Thoracic aorta (tissue), 2 donors: ENCODE data around the gene ARL3. TPM values are rescaled to one million over a fixed set of nuclear protein-coding genes. Genes with fewer than 3 reads are reported as not detected.
A peak's percentile ranks its signal among the peaks of the same experiment; 100 is the strongest.
"Not testable (repeated sequence)": the region's sequence is repeated elsewhere in the genome, so short reads cannot be mapped to it uniquely, and the experiment has no call there.

Experiments used
- ATAC-seq: fragments of 150-250 bp; one replicate; pipeline ENCODE4 v1.8.0; 2017; ENCODE audit warnings: low read depth; ENCODE audit not compliant: insufficient number of reproducible peaks, low FRiP score
- DNase-seq: peaks from one replicate; pipeline ENCODE4 v3.0.0-alpha.2; 2020; ENCODE audit warnings: low spot score
- H3K27ac ChIP-seq, 2 donors: fragments of 200-600 bp; sonication (generic); 1 replicate in 1 of 2; 2 replicates in 1 of 2; pipeline ENCODE4 v1.5.1; 2016; ENCODE audit warnings: mild to moderate bottlenecking in 2 of 2, moderate library complexity in 2 of 2
- H3K27me3 ChIP-seq: fragments of 200-600 bp; sonication (generic); replicated peaks from 2 replicates; pipeline ENCODE4 v1.6.0; 2016; ENCODE audit warnings: mild to moderate bottlenecking; ENCODE audit not compliant: insufficient read depth
- H3K36me3 ChIP-seq: fragments of 200-600 bp; sonication (generic); one replicate; pipeline ENCODE4 v1.5.1; 2016
- H3K4me1 ChIP-seq, 2 donors: fragments of 200-600 bp; sonication (generic); 1 replicate in 1 of 2; 2 replicates in 1 of 2; pipeline versions ENCODE4 v1.5.1 to v1.6.0; 2016; ENCODE audit warnings: low read depth in 2 of 2, mild to moderate bottlenecking in 1 of 2; ENCODE audit not compliant: control insufficient read depth in 1 of 2
- H3K4me3 ChIP-seq: fragments of 200-600 bp; sonication (generic); 2 replicates; pipeline ENCODE4 v1.5.1; 2016; ENCODE audit warnings: mild to moderate bottlenecking
- H3K9me3 ChIP-seq: fragments of 200-600 bp; sonication (generic); 2 replicates; pipeline ENCODE4 v1.5.1; 2016
- total RNA-seq, 2 donors: library from RNA; depleted of rRNA; stranded (reverse); fragments of >200 nt; gene quantifications; one replicate each; pipeline versions ENCODE4 v1.1.0 to v1.2.3, GENCODE V29; 2016
- TF ChIP-seq, protein P1 (sequence below): fragments of 200-600 bp; sonication (generic); IDR thresholded peaks from one replicate; pipeline ENCODE4 v1.5.1; 2019; ENCODE audit warnings: antibody characterized with exemption

Gene ARL3
- total RNA-seq, 2 donors from 2014 or later: 5.1 to 8.8 TPM

DNA sequence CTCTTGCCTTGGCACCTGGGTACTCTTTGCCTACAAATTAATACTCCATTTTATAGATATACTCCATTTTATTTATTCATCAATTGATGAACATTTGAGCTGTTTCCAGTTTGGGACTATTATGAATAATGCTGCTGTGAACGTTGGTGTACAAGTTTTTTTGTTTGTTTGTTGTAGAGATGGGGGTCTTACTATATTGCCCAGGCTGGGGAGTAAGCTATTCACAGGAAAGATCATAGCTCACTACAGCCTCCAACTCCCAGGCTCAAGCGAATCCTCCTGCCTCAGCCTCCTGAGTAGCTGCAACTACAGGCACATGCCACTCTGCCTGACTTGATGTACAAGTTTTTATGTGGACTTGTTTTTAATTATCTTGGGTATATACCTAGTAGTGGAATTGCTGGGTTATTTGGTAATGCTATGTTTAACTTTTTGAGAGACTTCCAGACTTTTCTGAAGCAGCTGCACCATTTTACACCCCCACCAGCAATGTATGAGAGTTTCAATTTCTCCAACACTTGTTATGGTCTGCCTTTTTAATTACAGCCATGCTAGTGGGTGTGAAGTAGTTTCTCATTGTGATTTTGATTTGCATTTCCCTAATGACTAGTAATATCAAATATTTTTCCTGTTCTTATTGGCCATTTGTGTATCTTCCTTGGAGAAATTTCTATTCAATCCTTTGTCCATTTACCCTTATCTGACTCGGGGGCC is 45.5 kb upstream of the ARL3 start:
- H3K9me3 ChIP-seq: no peaks in the 10 kb centered on the region
- H3K4me1 ChIP-seq: peaks cover 35 to 68% of the 10 kb centered on the region in 2 donors
- H3K27me3 ChIP-seq: no peaks in the 10 kb centered on the region
- TF ChIP-seq, protein P1, sequence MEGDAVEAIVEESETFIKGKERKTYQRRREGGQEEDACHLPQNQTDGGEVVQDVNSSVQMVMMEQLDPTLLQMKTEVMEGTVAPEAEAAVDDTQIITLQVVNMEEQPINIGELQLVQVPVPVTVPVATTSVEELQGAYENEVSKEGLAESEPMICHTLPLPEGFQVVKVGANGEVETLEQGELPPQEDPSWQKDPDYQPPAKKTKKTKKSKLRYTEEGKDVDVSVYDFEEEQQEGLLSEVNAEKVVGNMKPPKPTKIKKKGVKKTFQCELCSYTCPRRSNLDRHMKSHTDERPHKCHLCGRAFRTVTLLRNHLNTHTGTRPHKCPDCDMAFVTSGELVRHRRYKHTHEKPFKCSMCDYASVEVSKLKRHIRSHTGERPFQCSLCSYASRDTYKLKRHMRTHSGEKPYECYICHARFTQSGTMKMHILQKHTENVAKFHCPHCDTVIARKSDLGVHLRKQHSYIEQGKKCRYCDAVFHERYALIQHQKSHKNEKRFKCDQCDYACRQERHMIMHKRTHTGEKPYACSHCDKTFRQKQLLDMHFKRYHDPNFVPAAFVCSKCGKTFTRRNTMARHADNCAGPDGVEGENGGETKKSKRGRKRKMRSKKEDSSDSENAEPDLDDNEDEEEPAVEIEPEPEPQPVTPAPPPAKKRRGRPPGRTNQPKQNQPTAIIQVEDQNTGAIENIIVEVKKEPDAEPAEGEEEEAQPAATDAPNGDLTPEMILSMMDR: no peak
- peak overlapping the region; percentile 8 to 58 for H3K27ac ChIP-seq
- H3K4me3 ChIP-seq: no peak overlapping the region
- no peaks in the 10 kb centered on the region for H3K36me3 ChIP-seq
- ATAC-seq (no peak), DNase-seq (no peak)

DNA sequence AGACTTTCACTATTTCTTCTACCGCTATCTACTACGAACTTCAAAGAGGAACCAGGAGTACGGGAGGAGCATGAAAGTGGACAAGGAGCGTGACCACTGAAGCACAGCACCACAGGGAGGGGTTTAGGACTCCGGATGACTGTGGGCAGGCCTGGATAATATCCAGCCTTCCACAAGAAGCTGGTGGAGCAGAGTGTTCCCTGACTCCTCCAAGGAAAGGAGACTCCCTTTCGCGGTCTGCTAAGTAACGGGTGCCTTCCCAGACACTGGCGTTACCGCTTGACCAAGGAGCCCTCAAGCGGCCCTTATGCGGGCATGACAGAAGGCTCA is 44.7 kb upstream of the ARL3 start:
- H3K27me3 ChIP-seq, H3K9me3 ChIP-seq, H3K4me3 ChIP-seq, H3K36me3 ChIP-seq, ATAC-seq, DNase-seq: not testable (repeated sequence)
- Histone ChIP-seq H3K4me1 (peaks cover 39 to 68% of the 10 kb centered on the region in 2 donors), H3K27ac (peak overlapping the region; percentile 18 to 58)

DNA sequence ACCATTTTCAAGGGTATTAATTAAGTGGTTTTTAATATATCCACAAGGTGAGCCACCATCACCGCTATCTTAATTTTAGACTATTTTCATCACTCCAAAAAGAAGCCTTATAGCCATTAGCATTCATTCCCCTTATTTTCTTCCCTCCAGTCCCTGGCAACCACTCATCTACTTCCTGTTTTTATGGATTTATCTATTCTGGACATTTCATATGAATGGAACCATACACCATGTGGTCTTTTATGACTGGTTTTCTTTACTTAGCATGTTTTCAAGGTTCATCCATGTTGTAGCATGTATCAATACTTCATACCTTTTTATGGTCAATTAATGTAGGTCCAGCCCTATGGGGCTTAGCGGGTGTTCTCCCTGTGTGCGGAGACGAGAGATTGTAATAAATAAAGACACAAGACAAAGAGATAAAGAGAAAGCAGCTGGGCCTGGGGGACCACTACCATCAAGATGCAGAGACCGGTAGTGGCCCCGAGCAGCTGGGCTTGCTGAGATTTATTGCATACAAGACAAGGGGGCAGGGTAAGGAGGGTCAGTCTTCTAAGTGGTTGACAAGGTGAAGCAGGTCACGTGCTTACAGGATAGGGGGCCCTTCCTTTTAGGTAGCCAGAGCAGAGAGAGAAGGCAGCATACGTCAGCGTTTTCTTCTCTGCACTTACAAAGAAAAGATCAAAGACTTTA is 44.2 kb upstream of the ARL3 start:
- H3K36me3 ChIP-seq: no peaks in the 10 kb centered on the region
- TF ChIP-seq, protein P1: no peak
- ATAC-seq: no peak
- no peak overlapping the region for H3K4me3 ChIP-seq
- H3K4me1 ChIP-seq: peaks cover 43 to 68% of the 10 kb centered on the region in 2 donors
- peak overlapping the region; percentile 18 to 58 for H3K27ac ChIP-seq
- H3K27me3 ChIP-seq: no peaks in the 10 kb centered on the region
- H3K9me3 ChIP-seq: no peaks in the 10 kb centered on the region
- DNase-seq: no peak

DNA sequence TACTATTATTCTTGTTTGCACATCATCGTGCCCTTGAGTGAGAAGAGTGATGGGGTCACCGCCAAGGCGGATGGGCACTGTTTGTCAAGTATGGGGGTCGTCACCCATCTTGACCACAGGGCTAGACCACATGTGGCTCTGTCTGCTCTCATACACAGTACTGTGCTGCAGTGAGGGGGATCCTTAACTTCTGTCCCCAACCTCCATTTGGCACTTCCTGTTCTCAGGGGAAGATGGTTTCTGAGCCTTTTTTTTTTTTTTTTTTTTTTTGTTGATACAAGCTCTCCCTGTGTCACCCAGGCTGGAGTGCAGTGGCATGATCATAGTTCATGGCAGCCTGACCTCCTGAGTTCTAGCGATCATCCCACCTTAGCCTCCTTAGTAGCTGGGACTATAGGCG is 43.1 kb upstream of the ARL3 start:
- TF ChIP-seq, protein P1: no peak
- peaks cover 45 to 68% of the 10 kb centered on the region in 2 donors for H3K4me1 ChIP-seq
- H3K36me3 ChIP-seq: no peaks in the 10 kb centered on the region
- H3K27me3 ChIP-seq: no peaks in the 10 kb centered on the region
- H3K4me3 ChIP-seq: no peak overlapping the region
- H3K9me3 ChIP-seq: no peaks in the 10 kb centered on the region
- ATAC-seq: no peak
- no peak for DNase-seq
- peak overlapping the region in 1 of 2 donors; percentile 67 for H3K27ac ChIP-seq

DNA sequence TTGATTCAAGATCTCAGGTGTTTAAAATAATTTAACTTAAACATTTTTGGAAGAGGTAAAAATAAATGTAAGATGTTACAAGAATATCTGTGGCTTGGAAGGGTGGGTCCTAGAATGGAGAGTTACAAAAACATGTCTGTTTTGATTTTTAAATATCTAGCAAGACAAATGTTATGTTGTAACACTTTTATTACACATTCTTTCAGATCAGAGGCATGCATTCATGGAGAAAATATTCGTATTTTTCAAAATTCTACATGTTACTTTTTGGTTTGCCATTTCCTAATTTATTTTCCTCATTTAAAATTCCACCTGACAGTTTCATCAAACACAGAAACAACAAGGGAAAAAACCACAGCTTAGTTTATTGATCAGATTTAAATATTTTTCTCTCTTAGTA is 39.5 kb upstream of the ARL3 start:
- Histone ChIP-seq H3K4me1 (peaks cover 41 to 67% of the 10 kb centered on the region in 2 donors), H3K4me3 (peak overlapping the region; percentile 6), H3K36me3 (no peaks in the 10 kb centered on the region), H3K27ac (peak overlapping the region; percentile 86 to 92), H3K9me3 (no peaks in the 10 kb centered on the region), H3K27me3 (no peaks in the 10 kb centered on the region)
- ATAC-seq: no peak
- TF ChIP-seq, protein P1: no peak
- no peak for DNase-seq
